ENCODE data around the gene AMOT.

- TF ChIP-seq CTCF (conservative IDR thresholded peaks at IDR 0.05; ENCODE audit: low read depth, low read length) (no peak), EZH2 (IDR thresholded peaks at IDR 0.05; ENCODE audit: low read length, unreplicated experiment) (no peak)
Measured at GRCh38 chrX:112734290-112734689, 106.3 kb downstream of the AMOT start.

Measured in PC-3 (cell line).